Measurements from ENCODE around the gene PDE6A. TPM values are rescaled to one million over a fixed set of nuclear protein-coding genes. Genes with fewer than 3 reads are reported as not detected.
"Not testable (repeated sequence)": the region's sequence is repeated elsewhere in the genome, so short reads cannot be mapped to it uniquely, and the experiment has no call there.

Gene PDE6A
- total RNA-seq, 2 donors from 2014 or later: not detected

GRCh38 chr5:149961186-149961685 is 16.6 kb upstream of the PDE6A start:
- peaks cover 33% of the 10 kb centered on the region for H3K4me1 Mint-ChIP-seq
- peaks cover 2% of the 10 kb centered on the region for H3K36me3 Mint-ChIP-seq (ENCODE audit: low read depth)
- H3K4me3 Mint-ChIP-seq: peak overlapping the region; percentile 94
- H3K27ac Mint-ChIP-seq: peak overlapping the region; percentile 97
- no peaks in the 10 kb centered on the region for H3K9me3 ChIP-seq (ENCODE audit: control insufficient read depth, low read length, poor library complexity, severe bottlenecking)
- ATAC-seq (no peak), DNase-seq (no peak)
- H3K27me3 Mint-ChIP-seq: no peaks in the 10 kb centered on the region

- Mint-ChIP-seq H3K4me1 (peaks cover 32% of the 10 kb centered on the region), H3K27me3 (no peaks in the 10 kb centered on the region), H3K36me3 (ENCODE audit: low read depth) (peaks cover 2% of the 10 kb centered on the region), H3K27ac (peak within 1 kb of the TSS; percentile 97), H3K4me3 (peak within 1 kb of the TSS; percentile 94)
- DNase-seq: peak; percentile 86 to 89 (median 88)
- H3K9me3 ChIP-seq (ENCODE audit: control insufficient read depth, low read length, poor library complexity, severe bottlenecking): no peaks in the 10 kb centered on the region
- ATAC-seq: peak; percentile 100
These were observed 15.9 kb upstream of the PDE6A start, which contains the start of gene SLC26A2 for GRCh38 chr5:149960272-149961185. TSS of gene SLC26A2 (plus strand) at chr5:149960758. CDS start at chr5:149977653, 16,895 bp downstream.

GRCh38 chr5:149959406-149960236 is 15.0 kb upstream of the PDE6A start:
- H3K27me3 Mint-ChIP-seq: no peaks in the 10 kb centered on the region
- peak overlapping the region; percentile 97 for H3K27ac Mint-ChIP-seq
- H3K4me3 Mint-ChIP-seq: peak overlapping the region; percentile 94
- H3K36me3 Mint-ChIP-seq (ENCODE audit: low read depth): peaks cover 2% of the 10 kb centered on the region
- H3K9me3 ChIP-seq (ENCODE audit: control insufficient read depth, low read length, poor library complexity, severe bottlenecking): no peaks in the 10 kb centered on the region
- no peak for ATAC-seq
- DNase-seq: no peak
- H3K4me1 Mint-ChIP-seq: peaks cover 31% of the 10 kb centered on the region

- peaks cover 31% of the 10 kb centered on the region for H3K4me1 Mint-ChIP-seq
These were observed 13.3 kb upstream of the PDE6A start for GRCh38 chr5:149957855-149958254.

GRCh38 chr5:149956685-149957084 is 12.1 kb upstream of the PDE6A start:
- Mint-ChIP-seq H3K36me3 (ENCODE audit: low read depth) (no peaks in the 10 kb centered on the region), H3K27ac (no peak overlapping the region), H3K4me3 (no peak overlapping the region), H3K27me3 (peaks cover 2% of the 10 kb centered on the region), H3K4me1 (peaks cover 22% of the 10 kb centered on the region)
- no peak for DNase-seq
- H3K9me3 ChIP-seq (ENCODE audit: control insufficient read depth, low read length, poor library complexity, severe bottlenecking): no peaks in the 10 kb centered on the region
- ATAC-seq: no peak

More at GRCh38 chr5:149957855-149958254, 13.3 kb upstream of the PDE6A start:
- no peak for ATAC-seq
- no peaks in the 10 kb centered on the region for H3K9me3 ChIP-seq (ENCODE audit: control insufficient read depth, low read length, poor library complexity, severe bottlenecking)
- no peak for DNase-seq
- Mint-ChIP-seq H3K27ac (no peak overlapping the region), H3K36me3 (ENCODE audit: low read depth) (peaks cover 2% of the 10 kb centered on the region), H3K27me3 (no peaks in the 10 kb centered on the region), H3K4me3 (no peak overlapping the region)

GRCh38 chr5:149954798-149955197 is 10.2 kb upstream of the PDE6A start:
- ATAC-seq (no peak), DNase-seq (no peak)
- H3K9me3 ChIP-seq (ENCODE audit: control insufficient read depth, low read length, poor library complexity, severe bottlenecking): no peaks in the 10 kb centered on the region
- H3K4me3 Mint-ChIP-seq: no peak overlapping the region
- H3K27me3 Mint-ChIP-seq: peaks cover 11% of the 10 kb centered on the region
- no peaks in the 10 kb centered on the region for H3K36me3 Mint-ChIP-seq (ENCODE audit: low read depth)
- no peak overlapping the region for H3K27ac Mint-ChIP-seq
- H3K4me1 Mint-ChIP-seq: peaks cover 8% of the 10 kb centered on the region

- Mint-ChIP-seq H3K36me3 (ENCODE audit: low read depth) (peaks cover under 1% of the 10 kb centered on the region), H3K4me1 (no peaks in the 10 kb centered on the region)
These were observed 9.0 kb upstream of the PDE6A start for GRCh38 chr5:149953436-149954121.

GRCh38 chr5:149951138-149951749 is 6.7 kb upstream of the PDE6A start:
- H3K9me3 ChIP-seq (ENCODE audit: control insufficient read depth, low read length, poor library complexity, severe bottlenecking): no peaks in the 10 kb centered on the region
- no peaks in the 10 kb centered on the region for H3K4me1 Mint-ChIP-seq
- peaks cover 4% of the 10 kb centered on the region for H3K36me3 Mint-ChIP-seq (ENCODE audit: low read depth)
- no peak for DNase-seq
- H3K27ac Mint-ChIP-seq: no peak overlapping the region
- H3K4me3 Mint-ChIP-seq: no peak overlapping the region
- no peak for ATAC-seq
- peaks cover 40% of the 10 kb centered on the region for H3K27me3 Mint-ChIP-seq

More at GRCh38 chr5:149953436-149954121, 9.0 kb upstream of the PDE6A start:
- no peak for DNase-seq
- H3K9me3 ChIP-seq (ENCODE audit: control insufficient read depth, low read length, poor library complexity, severe bottlenecking): no peaks in the 10 kb centered on the region
- H3K4me3 Mint-ChIP-seq: no peak overlapping the region
- ATAC-seq: no peak
- no peak overlapping the region for H3K27ac Mint-ChIP-seq
- H3K27me3 Mint-ChIP-seq: peaks cover 21% of the 10 kb centered on the region

GRCh38 chr5:149948993-149949392 is 4.4 kb upstream of the PDE6A start:
- peaks cover 44% of the 10 kb centered on the region for H3K27me3 Mint-ChIP-seq

GRCh38 chr5:149946118-149946517 is 1.5 kb upstream of the PDE6A start:
- Mint-ChIP-seq H3K4me1 (peaks cover 3% of the 10 kb centered on the region), H3K4me3 (no peak overlapping the region)

More at GRCh38 chr5:149948993-149949392, 4.4 kb upstream of the PDE6A start:
- no peaks in the 10 kb centered on the region for H3K9me3 ChIP-seq (ENCODE audit: control insufficient read depth, low read length, poor library complexity, severe bottlenecking)
- DNase-seq (no peak), ATAC-seq (no peak)
- Mint-ChIP-seq H3K4me3 (no peak overlapping the region), H3K27ac (no peak overlapping the region), H3K4me1 (no peaks in the 10 kb centered on the region), H3K36me3 (ENCODE audit: low read depth) (peaks cover 4% of the 10 kb centered on the region)

GRCh38 chr5:149943177-149943949 is 1.2 kb downstream of the PDE6A start:
- H3K36me3 Mint-ChIP-seq (ENCODE audit: low read depth); DNase-seq; H3K4me1 Mint-ChIP-seq; ATAC-seq; H3K27ac Mint-ChIP-seq; H3K4me3 Mint-ChIP-seq; H3K9me3 ChIP-seq (ENCODE audit: control insufficient read depth, low read length, poor library complexity, severe bottlenecking): not testable (repeated sequence)
- H3K27me3 Mint-ChIP-seq: peaks cover 34% of the 10 kb centered on the region

More at GRCh38 chr5:149946118-149946517, 1.5 kb upstream of the PDE6A start:
- no peak for DNase-seq
- Mint-ChIP-seq H3K27me3 (peaks cover 45% of the 10 kb centered on the region), H3K36me3 (ENCODE audit: low read depth) (peaks cover 4% of the 10 kb centered on the region), H3K27ac (no peak overlapping the region)
- no peak for ATAC-seq
- H3K9me3 ChIP-seq (ENCODE audit: control insufficient read depth, low read length, poor library complexity, severe bottlenecking): no peaks in the 10 kb centered on the region
